Left lobe of liver (tissue), 2 donors: ENCODE results near the gene OPCML. TPM values are rescaled to one million over a fixed set of nuclear protein-coding genes. Genes with fewer than 3 reads are reported as not detected.
A peak's percentile ranks its signal among the peaks of the same experiment; 100 is the strongest.

Experiments used
- ATAC-seq: fragments of 200-7000 bp; cut with Tn5 transposase; one replicate; pipeline ENCODE4 v1.9.1; 2020; ENCODE audit warnings: mild to moderate bottlenecking, moderate library complexity
- DNase-seq: peaks from one replicate; pipeline ENCODE4 v3.0.0-alpha.2; 2020; ENCODE audit warnings: low spot score
- total RNA-seq: library from RNA; stranded (reverse); gene quantifications from one replicate; pipeline ENCODE4 v1.2.1, GENCODE V29; 2021
- donor health status: DM: no; HTN: no; CAD: no; lungs with moderate emphysema.
- donor health status: DM: no; HTN: yes; CAD: no.

OPCML gene
- total RNA-seq, 1 donor from 2014 or later: 0.05 TPM

GRCh38 chr11:133504906-133505305, 27.4 kb downstream of the OPCML start:
- ATAC-seq (no peak), DNase-seq (no peak)

- no peak for DNase-seq
- no peak for ATAC-seq
Measured at GRCh38 chr11:133503776-133504175, 28.5 kb downstream of the OPCML start.

GRCh38 chr11:133503236-133503635, 29.1 kb downstream of the OPCML start:
- DNase-seq: no peak
- no peak for ATAC-seq

GRCh38 chr11:133501643-133502539, 30.4 kb downstream of the OPCML start:
- ATAC-seq: peak; percentile 33
- no peak for DNase-seq

GRCh38 chr11:133500936-133501335, 31.4 kb downstream of the OPCML start:
- no peak for DNase-seq
- ATAC-seq: no peak

- DNase-seq (no peak), ATAC-seq (no peak)
Measured at GRCh38 chr11:133500435-133500834, 31.9 kb downstream of the OPCML start.

GRCh38 chr11:133498969-133499368, 33.3 kb downstream of the OPCML start:
- no peak for DNase-seq
- no peak for ATAC-seq

- no peak for ATAC-seq
Measured at GRCh38 chr11:133497477-133498140, 34.7 kb downstream of the OPCML start.

GRCh38 chr11:133492895-133493294, 39.4 kb downstream of the OPCML start:
- ATAC-seq: no peak
- no peak for DNase-seq

More at GRCh38 chr11:133497477-133498140, 34.7 kb downstream of the OPCML start:
- DNase-seq: no peak

- ATAC-seq (no peak), DNase-seq (no peak)
Measured at GRCh38 chr11:133491680-133492383, 40.5 kb downstream of the OPCML start.

- ATAC-seq (no peak), DNase-seq (no peak)
Measured at GRCh38 chr11:133480722-133481121, 51.6 kb downstream of the OPCML start.

GRCh38 chr11:133479209-133479608, 53.1 kb downstream of the OPCML start:
- ATAC-seq (no peak), DNase-seq (no peak)

GRCh38 chr11:133477251-133477625, 55.1 kb downstream of the OPCML start:
- no peak for ATAC-seq

GRCh38 chr11:133476570-133477250, 55.6 kb downstream of the OPCML start:
- DNase-seq: no peak
- no peak for ATAC-seq

More at GRCh38 chr11:133477251-133477625, 55.1 kb downstream of the OPCML start:
- no peak for DNase-seq

- ATAC-seq: no peak
- DNase-seq: no peak
Measured at GRCh38 chr11:133474461-133474860, 57.8 kb downstream of the OPCML start.

GRCh38 chr11:133467686-133468085, 64.6 kb downstream of the OPCML start:
- ATAC-seq (no peak), DNase-seq (no peak)

GRCh38 chr11:133443206-133443747, 89.0 kb downstream of the OPCML start:
- DNase-seq (no peak), ATAC-seq (no peak)

- DNase-seq (no peak), ATAC-seq (no peak)
Measured at GRCh38 chr11:133441964-133442660, 90.2 kb downstream of the OPCML start.

GRCh38 chr11:133425992-133426391, 106.3 kb downstream of the OPCML start:
- no peak for ATAC-seq
- no peak for DNase-seq

GRCh38 chr11:133425245-133425644, 107.1 kb downstream of the OPCML start:
- no peak for DNase-seq
- no peak for ATAC-seq
